Right forelimb (tissue), 1 donor: Measurements from ENCODE around the gene CCDC150.
"Not testable (repeated sequence)": the region's sequence is repeated elsewhere in the genome, so short reads cannot be mapped to it uniquely, and the experiment has no call there.

Experiments
- DNase-seq: peaks from one replicate; pipeline ENCODE4 v3.0.0-alpha.2; 2018

Gene CCDC150

DNA sequence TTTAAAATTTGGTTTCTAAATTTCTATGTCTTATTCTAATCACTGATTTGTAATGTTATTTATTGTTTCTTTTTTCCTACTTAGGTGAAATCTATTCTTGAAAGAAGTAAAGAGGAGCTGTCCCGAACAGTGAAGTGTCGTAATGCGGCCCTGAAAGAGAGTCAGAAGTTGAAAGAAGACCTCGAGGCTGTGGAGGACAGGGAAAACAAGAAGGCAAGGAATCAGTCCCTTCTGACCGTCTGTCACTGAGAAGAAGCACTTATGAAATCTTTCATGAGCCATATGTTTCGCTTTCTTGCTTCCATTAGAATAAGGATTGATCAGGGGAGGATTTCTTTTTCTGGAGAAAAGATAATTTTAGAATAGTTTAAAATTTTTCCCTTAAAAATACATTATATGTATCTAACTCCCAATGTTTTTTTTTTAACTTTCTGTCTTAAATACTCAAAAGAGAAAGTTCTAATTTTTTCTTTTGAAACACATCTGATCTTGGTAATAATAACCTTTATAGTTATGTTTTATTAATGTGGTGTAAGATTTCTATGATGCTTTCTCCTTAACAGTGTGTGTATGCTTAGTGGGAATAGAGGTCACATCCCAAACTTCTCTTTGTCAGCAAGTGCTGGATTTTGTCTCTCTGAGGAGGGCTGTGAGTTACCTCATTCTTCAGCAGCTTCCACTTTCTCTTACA is 79.0 kb downstream of the CCDC150 start:
- no peak for DNase-seq

DNA sequence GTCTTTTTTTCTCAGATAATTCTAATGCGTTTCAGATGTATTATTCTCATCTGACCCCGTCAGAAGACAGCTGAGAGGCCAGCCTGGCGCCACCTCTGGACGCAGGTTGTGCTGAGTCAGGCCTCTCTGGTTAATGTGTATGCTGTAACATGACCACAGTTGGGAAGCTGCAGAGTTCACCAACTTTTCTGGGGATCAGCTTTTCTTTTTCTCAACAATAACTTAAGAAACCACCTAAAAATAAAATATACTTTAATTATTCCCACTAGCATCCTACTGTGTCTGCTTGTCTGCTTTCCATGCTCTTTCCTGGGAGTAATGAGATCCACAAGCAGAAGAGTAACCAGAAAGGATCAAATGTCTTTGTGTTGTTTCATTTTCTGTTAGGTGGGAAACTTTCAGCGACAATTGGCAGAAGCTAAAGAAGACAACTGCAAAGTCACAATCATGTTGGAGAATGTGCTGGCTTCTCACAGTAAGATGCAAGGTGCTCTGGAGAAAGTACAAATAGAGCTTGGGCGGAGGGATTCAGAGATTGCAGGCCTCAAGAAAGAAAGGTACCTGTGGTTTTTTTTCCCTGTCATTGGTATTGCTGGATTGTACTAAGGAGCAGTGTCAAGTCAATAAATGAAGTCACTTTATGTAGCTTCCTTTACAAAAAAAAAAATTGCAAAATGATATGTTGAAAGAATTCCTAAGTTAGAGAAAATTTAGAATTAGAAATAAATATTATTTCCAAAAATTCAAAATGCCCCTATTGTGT is 79.8 kb downstream of the CCDC150 start:
- peak; percentile 50 for DNase-seq

DNA sequence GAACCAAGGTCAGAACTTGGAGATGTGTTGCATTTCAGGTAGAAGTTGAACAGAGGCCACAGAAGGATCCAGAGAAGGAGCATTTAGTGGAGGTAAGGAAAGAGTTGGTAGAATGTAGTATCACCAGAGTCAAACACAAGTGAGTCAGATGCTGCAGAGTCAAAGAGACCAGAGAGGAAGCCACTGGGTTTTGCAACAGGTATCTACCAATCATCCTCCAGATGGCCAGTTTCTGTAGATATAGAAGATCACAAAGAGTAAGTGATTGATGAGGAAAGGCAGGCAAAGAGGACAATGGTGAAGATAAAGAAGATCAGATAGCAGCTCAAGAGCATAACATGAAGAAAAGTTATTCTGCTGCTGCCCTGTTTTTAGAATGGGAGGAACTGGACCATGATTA is 84.1 kb downstream of the CCDC150 start:
- no peak for DNase-seq

GRCh38 chr2:196725218-196725617 is 85.7 kb downstream of the CCDC150 start:
- no peak for DNase-seq

- DNase-seq: no peak
These were observed 86.4 kb downstream of the CCDC150 start for GRCh38 chr2:196725882-196726281.

DNA sequence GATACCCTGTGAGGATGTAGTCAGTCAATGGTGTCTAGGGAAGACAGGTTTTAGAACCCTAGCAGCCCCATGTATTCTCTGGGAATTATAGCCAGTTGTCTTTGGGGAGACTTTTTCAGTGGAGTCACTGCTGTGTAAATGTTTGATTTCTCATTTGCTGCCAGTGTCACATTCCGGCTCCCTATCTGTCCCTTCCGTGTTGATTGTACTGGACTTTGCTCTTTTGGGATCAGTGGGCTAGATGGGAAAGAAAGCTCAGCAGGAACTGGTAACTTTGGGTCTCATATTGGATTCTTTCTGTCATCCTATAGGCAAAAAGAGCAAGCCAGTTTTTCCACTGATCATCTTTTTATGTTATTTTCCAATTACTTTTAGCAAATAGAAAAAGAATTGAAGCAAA is 89.9 kb downstream of the CCDC150 start:
- DNase-seq: no peak

- DNase-seq: not testable (repeated sequence)
These were observed 97.1 kb downstream of the CCDC150 start for GRCh38 chr2:196736646-196737045.

- no peak for DNase-seq
These were observed 97.5 kb downstream of the CCDC150 start for GRCh38 chr2:196737046-196737445.

DNA sequence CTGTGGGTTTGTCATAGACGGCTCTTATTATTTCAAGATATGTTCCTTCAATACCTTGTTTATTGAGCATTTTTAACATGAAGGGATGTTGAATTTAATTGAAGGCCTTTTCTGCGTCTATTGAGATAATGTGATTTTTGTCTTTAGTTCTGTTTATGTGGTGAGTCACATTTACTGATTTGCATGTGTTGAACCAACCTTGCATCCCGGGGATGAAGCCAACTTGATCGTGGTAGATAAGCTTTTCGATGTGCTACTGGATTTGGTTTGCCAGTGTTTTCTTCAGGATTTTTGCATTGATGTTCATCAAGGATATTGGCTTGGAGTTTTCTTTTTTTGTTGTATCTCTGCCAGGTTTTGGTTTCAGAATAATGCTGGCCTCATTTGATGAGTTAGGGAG is 99.5 kb downstream of the CCDC150 start:
- DNase-seq: no peak

DNA sequence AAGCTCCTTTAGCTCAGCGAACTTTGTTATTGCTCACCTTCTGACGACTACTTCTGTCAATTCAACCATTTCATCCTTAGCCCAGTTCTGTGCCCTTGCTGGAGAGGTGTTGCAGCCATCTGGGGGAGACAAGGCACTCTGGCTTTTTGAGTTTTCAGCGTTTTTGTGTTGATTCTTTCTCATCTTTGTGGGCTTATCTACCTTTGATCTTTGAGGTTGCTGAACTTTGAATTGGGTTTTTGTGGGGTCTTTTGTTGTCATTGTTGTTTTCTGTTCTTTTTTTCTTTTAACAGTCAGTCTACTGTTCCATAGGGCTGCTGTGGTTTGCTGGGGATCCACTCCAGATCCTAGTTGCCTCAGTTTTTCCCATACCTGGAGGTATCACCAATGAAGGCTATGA is 102.7 kb downstream of the CCDC150 start:
- DNase-seq: no peak

DNA sequence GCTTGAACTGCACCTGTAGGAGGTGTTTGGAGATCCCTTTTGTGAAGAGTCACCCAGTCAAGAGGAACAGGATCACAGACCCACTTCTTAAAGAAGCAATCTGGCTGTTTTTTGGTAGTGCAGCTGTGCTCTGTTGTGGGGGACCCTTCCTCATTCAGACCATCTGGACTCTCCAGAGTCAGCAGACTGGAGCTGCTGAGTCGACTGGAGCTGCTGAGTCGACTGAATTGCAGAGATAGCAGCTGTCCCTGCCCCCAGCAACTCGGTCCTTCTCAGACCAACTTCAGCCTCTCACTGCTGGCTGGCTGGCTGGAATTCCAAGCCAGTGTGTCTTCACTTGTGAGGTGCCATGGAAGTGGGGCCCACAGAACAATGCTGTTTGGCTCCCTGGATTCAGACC is 103.2 kb downstream of the CCDC150 start:
- DNase-seq: no peak

DNA sequence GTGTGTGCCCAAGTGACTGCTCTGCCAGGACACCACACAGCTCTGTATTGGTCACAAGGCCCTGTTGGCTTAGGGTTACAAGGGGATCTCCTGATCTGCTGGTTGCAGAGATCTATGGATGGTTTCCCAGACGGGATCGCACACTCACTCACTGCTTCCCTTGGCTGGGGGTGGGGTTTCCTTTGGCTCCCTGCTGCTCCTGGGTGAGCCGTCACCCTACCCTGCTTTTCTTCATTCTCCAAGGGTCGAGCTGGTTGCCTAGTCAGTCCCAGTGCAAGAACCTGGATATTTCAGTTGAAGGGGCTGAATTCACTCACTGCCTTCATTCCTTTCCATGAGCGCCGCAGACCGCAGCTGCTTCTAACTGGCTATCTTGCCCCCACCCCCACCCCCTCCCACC is 103.7 kb downstream of the CCDC150 start:
- DNase-seq: no peak

- no peak for DNase-seq
These were observed 106.2 kb downstream of the CCDC150 start for GRCh38 chr2:196745711-196746110.

DNA sequence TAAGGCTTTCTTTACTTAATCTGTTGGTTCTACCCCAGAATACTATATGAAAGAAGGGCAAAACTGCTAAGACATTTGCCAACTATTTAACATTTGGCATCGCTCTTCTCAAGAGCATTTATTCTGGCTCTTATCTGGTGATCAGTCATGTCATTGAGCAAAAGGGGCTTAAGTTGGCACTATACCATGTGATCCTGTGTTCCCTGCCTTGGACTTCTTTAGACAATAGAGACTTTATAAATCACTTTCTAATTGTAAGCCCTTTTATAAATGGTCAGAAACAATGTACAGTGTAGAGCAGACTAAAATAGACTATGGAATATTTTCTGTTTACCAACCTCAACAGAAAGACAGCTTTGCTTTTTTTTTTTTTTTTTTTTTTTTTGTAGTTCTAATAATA is 107.9 kb downstream of the CCDC150 start:
- no peak for DNase-seq

DNA sequence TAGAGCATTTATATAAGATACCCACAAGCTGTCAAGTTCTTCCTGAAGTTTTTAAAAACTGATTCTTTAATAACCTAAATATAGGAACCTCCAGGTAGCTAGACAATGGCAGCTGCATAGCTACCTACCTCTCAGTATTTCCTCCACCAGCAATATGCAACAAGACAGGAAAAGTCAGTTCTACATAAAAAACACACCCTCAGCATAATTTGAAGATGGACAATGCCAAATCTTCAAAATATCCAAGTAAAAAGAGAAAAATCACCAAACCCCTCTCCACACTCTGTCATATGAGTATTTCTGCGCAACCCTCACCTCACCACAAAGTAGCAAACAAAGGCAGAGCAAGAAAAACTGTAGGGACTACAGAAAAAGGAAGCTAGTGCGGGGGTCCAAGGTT is 108.6 kb downstream of the CCDC150 start:
- DNase-seq: no peak

GRCh38 chr2:196750291-196750923 is 110.9 kb downstream of the CCDC150 start:
- DNase-seq: no peak

- peak; percentile 52 for DNase-seq
These were observed 111.6 kb downstream of the CCDC150 start for GRCh38 chr2:196750977-196751631.

DNA sequence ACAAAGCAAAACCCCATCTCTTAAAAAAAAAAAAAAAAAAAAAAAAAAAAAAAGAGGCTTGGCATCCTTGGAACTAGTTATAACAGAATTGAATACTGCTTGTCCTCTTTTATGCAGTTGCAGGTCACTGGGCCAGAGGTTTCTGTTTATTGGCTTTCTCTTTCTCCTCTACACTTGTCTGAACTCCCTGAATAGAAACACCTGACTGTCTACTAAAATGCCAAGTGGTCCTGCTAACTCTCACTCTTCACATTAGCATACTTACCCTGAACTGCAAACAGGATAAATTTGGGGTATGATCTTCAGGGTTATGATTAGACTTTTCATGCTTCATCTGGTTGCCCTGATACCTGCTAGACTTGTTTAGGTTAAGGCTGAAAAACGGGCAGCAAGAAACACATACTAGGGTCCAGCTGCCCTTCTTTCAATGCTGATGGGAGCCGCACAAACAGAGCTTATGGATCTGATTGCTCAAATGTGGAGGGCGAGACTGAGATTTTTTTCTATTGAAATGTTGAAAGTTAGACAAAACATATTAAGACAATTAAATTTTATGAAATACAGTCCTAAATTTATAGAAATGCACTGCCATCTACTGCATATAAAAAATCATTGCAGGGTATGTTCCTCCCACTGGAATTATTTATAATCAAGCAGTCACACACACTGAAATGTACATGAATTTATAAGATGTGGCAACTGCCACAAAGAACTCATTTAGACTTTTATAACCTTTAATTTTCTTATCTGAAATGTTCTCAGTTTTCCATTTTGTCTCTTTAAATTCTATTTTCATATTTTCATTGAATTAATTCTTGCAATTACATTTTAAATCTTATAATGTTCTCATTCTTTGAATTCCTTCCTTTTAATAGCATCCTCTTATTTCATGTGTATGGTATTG is 119.2 kb downstream of the CCDC150 start:
- no peak for DNase-seq

GRCh38 chr2:196759378-196759706 is 119.8 kb downstream of the CCDC150 start:
- no peak for DNase-seq

GRCh38 chr2:196767101-196767500 is 127.6 kb downstream of the CCDC150 start:
- no peak for DNase-seq
